ENCODE data around the gene ADCK1.

The ADCK1 gene

GRCh38 chr14:77856941-77857340 lies 57.0 kb downstream of the ADCK1 start:
- no peak for DNase-seq
- in situ Hi-C loops (cut with HindIII; ENCODE audit: low pct_ligation_motif_present, low pct_unique_long_range_greater_than_20kb, low sequenced_read_pairs) = no loop called here

DNA sequence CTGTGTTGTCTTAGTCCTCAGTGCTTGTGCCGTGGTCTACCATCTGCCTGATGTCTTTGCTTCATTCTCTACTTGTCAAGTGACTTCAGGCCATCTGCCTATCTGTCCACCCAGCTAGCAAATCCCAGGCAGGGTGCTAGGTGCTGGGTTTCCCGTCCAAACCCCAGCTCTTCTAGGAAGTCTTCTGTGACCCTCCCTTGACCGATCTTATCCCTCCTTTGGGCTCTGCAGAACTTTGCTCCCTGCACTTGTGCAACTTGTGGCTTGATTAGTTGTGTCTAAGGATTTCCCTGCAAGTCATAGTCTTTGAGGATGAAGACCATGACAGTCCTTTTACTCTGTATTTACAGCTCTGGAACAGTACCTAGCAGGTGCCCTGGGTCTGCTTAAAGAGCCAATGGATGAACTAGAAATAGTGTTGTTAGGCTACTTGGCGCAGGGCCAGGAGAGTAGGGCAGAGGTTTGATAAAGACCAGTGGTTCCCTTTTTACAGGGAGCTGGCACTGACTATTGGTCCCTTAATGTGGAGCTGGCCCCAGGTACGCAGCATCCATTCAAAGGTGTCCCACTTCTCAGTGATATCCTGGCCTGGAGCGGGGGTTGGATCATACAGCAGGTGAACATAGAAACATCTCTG lies 60.1 kb downstream of the ADCK1 start:
- no peak for DNase-seq
- in situ Hi-C loops (cut with HindIII; ENCODE audit: low pct_ligation_motif_present, low pct_unique_long_range_greater_than_20kb, low sequenced_read_pairs) = no loop called here

DNA sequence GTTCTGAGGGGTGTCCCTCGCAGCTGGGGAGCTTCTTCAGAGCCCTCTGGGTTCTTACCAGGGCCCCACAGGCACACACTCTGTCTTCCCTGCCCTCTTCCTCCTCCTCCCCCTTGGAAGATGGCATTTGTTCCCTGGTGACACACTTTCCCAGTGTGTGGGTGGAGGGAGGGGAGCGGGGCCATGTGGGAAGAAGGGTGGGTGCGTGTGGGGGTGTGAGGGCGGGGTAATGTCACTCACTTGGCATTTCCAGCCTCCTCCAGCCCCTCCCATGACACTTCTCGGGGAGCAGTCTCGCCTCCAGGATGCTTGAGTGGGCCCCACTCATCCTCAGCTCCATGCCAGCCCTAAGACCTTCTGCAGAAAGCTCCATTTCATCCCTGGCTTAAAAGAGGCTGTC lies 61.3 kb downstream of the ADCK1 start:
- in situ Hi-C loops (cut with HindIII; ENCODE audit: low pct_ligation_motif_present, low pct_unique_long_range_greater_than_20kb, low sequenced_read_pairs) = no loop called here

DNA sequence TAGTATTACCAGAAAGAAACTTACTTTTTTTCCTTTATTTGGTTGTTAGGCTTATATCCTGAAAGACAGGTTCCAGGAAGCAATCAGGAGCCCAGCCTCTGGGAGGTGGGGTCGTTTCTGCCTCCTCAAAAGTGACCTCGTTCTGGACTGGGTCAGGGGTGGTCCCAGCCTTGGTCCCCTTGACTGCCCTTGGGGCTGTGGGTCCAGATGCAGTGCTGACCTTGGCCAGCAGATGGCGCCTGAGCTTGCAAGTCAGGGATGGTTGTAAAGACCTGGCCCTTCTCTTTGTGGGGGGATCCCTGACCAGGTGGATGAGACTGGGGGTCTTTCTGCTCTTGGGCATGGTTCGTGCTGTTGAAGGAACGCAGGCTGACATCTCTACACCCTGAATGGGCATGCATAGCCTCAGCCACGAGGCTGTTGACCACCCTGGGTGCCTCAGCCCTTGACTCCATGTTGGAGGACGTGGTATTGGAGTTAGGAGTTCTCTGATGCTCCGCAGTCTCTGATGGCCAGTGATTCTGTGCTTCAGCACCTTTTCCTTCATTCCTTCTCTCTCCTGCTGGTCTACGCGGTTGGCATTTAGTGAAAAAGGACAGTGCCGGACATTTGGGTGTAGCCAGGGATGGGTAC lies 62.4 kb downstream of the ADCK1 start:
- DNase-seq = peak; percentile 53
- in situ Hi-C loops (cut with HindIII; ENCODE audit: low pct_ligation_motif_present, low pct_unique_long_range_greater_than_20kb, low sequenced_read_pairs) = no loop called here

More for the DNA sequence above, 61.3 kb downstream of the ADCK1 start:
- DNase-seq = no peak

DNA sequence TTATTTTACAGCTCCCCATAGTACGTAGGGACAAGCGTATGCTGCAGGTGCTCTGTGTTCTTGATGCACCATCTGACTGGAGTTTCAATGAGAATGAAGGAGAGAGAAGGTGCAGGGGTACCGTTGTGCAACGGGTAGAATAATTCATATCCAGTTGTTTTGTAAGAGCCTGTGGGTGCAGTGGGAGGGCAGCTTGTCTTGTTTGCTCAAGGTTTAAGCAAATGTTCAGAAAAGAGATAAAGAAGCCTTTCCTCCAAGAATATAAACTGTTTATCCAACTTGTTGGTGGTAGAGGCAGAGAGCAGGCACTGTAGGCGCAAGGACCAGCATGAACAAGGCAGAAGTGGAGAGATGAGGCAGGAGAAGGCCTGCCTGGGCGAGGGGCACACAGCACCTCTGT lies 64.2 kb downstream of the ADCK1 start:
- DNase-seq = no peak
- in situ Hi-C loops (cut with HindIII; ENCODE audit: low pct_ligation_motif_present, low pct_unique_long_range_greater_than_20kb, low sequenced_read_pairs) = no loop called here

DNA sequence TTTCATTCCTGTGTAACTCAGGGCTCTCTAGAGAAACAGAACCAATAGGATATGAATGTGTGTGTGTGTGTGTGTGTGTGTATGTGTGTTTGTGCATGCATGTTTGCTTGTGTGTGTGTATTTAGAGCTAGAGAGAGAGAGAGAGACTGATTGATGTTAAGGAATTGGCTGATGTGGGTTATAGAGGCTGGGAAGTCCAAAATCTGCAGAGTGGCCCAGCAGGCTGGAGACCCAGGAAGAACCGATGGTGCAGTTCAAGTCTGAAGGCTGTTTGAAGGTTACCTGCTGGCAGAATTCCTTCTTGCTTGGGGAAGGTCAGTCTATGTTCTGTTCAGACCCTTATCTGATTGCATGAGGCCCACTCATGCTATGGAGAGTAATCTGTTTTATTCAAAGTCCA lies 64.7 kb downstream of the ADCK1 start:
- in situ Hi-C loops (cut with HindIII; ENCODE audit: low pct_ligation_motif_present, low pct_unique_long_range_greater_than_20kb, low sequenced_read_pairs) = no loop called here
- DNase-seq = no peak

DNA sequence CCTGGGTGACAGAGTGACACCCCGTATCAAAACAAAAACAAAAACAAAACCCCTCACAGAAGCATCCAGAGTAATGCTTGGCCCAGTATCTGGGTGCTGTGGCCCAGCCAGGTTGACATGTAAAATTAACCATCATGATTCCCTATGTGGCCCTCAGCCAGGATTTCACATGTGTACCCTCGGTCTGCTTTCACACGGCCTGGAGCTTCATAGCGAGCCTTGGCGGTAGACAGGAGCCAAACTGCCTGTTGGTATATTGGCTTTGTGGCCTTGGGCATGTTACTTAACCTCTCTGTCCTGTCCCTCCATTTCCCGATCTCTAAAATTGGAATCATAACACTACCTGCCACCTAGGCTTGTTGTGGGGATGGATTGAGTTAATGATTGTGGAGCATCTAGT lies 65.5 kb downstream of the ADCK1 start:
- DNase-seq = no peak
- in situ Hi-C loops (cut with HindIII; ENCODE audit: low pct_ligation_motif_present, low pct_unique_long_range_greater_than_20kb, low sequenced_read_pairs) = no loop called here

DNA sequence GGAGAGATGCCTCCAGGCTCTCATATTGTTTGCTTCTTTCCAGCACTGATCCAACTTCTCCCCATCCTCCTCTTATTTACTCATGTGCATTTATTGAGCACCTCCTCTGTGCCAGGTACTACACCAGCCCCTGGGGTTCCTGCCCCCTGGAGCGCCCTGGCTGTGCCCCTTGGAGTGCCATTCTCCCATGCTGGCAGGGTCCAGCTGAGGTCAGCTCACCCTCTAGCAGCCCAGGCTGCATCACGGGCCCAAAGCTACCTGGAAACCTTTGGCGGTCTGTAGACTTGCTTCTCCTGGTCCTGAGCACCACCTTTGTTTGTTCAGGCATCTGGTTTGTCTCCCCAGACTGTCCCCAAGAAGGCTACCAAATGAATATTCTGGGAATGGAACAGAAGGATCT lies 67.0 kb downstream of the ADCK1 start:
- no peak for DNase-seq
- in situ Hi-C loops (cut with HindIII; ENCODE audit: low pct_ligation_motif_present, low pct_unique_long_range_greater_than_20kb, low sequenced_read_pairs) = no loop called here

- no peak for DNase-seq
- in situ Hi-C loops (cut with HindIII; ENCODE audit: low pct_ligation_motif_present, low pct_unique_long_range_greater_than_20kb, low sequenced_read_pairs) = no loop called here
Observed at GRCh38 chr14:77867476-77867875, 67.6 kb downstream of the ADCK1 start.

- in situ Hi-C loops (cut with HindIII; ENCODE audit: low pct_ligation_motif_present, low pct_unique_long_range_greater_than_20kb, low sequenced_read_pairs) = no loop called here
- no peak for DNase-seq
Observed at GRCh38 chr14:77868552-77869285, 68.8 kb downstream of the ADCK1 start.

DNA sequence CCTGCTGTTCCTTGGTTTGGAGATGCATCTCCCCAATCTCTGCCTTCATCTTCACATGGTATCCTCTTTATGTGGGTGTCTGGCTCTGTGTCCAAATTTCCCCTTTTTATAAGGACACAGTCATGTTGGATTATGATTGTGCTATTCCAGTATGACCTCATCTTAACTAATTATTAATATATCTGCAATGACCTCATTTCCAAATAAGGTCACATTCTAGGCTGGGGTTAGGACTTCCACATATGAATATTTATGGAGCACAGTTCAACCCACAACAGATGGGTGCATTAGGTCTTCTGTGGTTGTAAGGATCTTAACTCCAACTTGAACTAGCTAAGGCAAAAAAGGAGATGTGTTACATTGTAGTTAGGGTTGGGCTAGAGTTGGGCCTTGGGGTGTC lies 69.4 kb downstream of the ADCK1 start:
- in situ Hi-C loops (cut with HindIII; ENCODE audit: low pct_ligation_motif_present, low pct_unique_long_range_greater_than_20kb, low sequenced_read_pairs) = no loop called here
- DNase-seq = no peak

GRCh38 chr14:77870646-77871045 lies 70.7 kb downstream of the ADCK1 start:
- no peak for DNase-seq
- in situ Hi-C loops (cut with HindIII; ENCODE audit: low pct_ligation_motif_present, low pct_unique_long_range_greater_than_20kb, low sequenced_read_pairs) = no loop called here

DNA sequence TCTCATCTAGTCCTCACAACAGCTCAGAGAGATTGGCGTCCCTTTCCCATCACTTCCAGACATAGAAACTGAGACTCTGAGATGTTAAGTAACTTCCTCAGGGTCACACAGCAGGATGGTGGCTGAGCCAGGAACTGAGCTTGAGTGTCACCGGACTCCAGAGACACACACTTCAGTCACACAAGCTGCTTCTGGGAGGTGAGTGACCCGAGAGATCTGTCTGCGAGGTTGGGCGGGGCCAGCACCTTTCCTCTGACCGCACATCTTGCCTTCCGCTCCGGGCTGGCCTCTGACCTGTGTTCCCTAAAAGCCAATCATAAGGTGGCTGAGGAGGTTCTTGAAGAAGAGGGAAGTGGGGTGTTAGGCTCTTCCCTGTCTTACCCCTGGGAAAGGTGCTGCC lies 72.2 kb downstream of the ADCK1 start:
- no peak for DNase-seq
- in situ Hi-C loops (cut with HindIII; ENCODE audit: low pct_ligation_motif_present, low pct_unique_long_range_greater_than_20kb, low sequenced_read_pairs) = no loop called here

- in situ Hi-C loops (cut with HindIII; ENCODE audit: low pct_ligation_motif_present, low pct_unique_long_range_greater_than_20kb, low sequenced_read_pairs) = no loop called here
- DNase-seq = no peak
Observed at GRCh38 chr14:77872983-77873382, 73.1 kb downstream of the ADCK1 start.

DNA sequence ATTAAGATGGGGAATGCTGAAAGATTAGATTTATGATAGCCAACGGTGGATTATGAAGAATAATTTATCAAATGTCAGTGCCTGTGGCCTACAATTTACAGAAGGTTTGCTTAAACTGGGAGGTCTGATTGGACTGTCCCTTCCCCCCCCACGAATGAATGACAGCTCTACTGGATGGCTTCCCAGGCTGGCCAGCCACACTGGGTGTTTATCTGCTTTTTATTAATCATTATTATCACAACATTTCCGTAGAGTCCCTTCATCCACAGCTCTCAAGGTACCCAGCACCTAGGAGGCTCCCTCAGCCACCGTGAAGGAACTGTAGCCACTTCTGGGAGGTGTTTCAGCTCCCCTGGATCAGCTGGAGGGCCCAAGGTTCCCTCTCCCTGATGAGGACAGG lies 78.9 kb downstream of the ADCK1 start:
- in situ Hi-C loops (cut with HindIII; ENCODE audit: low pct_ligation_motif_present, low pct_unique_long_range_greater_than_20kb, low sequenced_read_pairs) = no loop called here
- DNase-seq = no peak

GRCh38 chr14:77880056-77880455 lies 80.1 kb downstream of the ADCK1 start:
- in situ Hi-C loops (cut with HindIII; ENCODE audit: low pct_ligation_motif_present, low pct_unique_long_range_greater_than_20kb, low sequenced_read_pairs) = no loop called here
- DNase-seq = no peak

DNA sequence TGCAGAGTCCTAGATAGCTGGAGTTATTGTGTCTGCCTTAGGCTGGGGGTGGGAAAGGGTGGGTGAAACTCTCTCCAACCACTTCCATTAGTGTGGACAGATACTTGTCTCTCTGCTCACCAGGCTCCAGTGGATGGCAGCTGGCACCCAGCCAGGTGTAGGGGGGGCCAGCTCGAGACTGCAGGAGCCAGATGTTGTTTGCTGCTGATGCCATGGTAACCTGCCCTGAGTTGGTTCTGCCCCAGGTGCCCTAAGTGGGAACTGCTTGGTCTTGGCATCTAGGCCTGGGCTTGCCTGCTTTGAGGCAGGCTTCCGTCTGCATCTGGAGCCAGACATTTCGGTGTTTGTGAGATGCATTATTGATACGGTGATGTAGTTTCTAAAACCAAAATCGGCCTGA lies 82.2 kb downstream of the ADCK1 start:
- DNase-seq = no peak

DNA sequence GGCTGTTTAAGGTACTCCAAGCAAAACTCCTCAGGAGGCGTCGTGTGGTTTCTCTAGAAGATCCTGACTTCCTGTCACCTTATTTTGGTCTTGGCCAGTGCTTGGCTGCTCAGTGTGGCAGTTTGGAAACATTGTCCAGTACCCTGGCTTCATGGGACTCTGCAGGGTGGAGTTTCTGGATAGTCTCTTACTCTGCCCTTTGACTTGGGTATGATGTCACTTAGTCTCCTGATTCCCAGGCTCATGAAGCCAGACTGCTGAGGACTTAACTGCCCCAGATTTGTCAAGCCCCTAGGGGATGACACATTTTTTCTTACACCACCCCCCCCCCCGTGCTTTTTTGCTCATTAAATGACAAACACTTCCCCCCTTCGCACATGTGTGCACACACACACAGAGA lies 82.7 kb downstream of the ADCK1 start:
- no peak for DNase-seq
- in situ Hi-C loops (cut with HindIII; ENCODE audit: low pct_ligation_motif_present, low pct_unique_long_range_greater_than_20kb, low sequenced_read_pairs) = no loop called here

More for the DNA sequence above, 82.2 kb downstream of the ADCK1 start:
- in situ Hi-C loops (cut with HindIII; ENCODE audit: low pct_ligation_motif_present, low pct_unique_long_range_greater_than_20kb, low sequenced_read_pairs) = no loop called here

DNA sequence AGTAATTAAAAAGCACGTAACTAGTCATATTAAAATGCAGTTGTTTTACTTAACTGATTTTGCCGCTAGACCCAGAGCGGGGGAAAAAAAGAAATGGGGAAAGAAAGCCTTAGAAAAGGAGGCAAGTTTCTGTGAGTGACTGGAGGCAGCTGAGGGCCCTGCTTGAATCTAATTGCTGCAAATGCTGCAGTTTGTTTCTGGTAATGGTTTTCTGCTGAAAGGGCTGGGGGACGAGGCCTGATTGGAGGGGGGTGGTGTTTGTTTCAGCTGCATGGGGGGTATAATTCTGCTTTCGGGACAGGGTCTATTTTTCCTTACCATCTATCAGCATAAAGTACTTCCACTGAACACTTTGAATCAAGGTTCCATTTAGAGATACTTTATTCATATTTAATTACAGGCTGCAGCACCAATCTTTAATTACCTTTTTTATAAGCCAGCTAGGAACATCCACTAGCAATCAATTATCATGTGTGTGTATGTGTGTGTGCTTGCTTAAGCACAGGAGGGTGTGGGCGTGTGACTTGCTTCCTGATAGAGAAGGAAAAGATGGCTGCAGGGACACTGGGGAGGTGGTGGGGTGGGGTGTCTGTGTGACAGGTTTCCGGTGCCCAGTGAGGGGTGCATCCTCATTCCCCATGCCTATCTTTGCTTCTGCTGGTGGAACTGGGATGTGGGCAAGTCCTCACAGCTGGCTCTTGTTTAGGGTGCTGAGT lies 83.4 kb downstream of the ADCK1 start:
- DNase-seq = no peak

More for the DNA sequence above, 83.4 kb downstream of the ADCK1 start:
- in situ Hi-C loops (cut with HindIII; ENCODE audit: low pct_ligation_motif_present, low pct_unique_long_range_greater_than_20kb, low sequenced_read_pairs) = no loop called here

Data from ACHN (cell line).